Esophagus mucosa (tissue), 1 donor: ENCODE measurements around the gene POC1A. TPM values are rescaled to one million over a fixed set of nuclear protein-coding genes. Genes with fewer than 3 reads are reported as not detected.
A peak's percentile ranks its signal among the peaks of the same experiment; 100 is the strongest.

ENCODE experiments used
- ATAC-seq: fragments of 200-7000 bp; cut with Tn5 transposase; one replicate; pipeline ENCODE4 v1.9.1; 2020
- total RNA-seq: library from RNA; stranded (reverse); gene quantifications from one replicate; pipeline ENCODE4 v1.2.4, GENCODE V29; 2023
- donor health status: DM: yes; HTN: yes; CAD: no.

The POC1A gene
- total RNA-seq, 1 donor from 2014 or later = 8.4 TPM

GRCh38 chr3:52126500-52126899 lies 27.7 kb downstream of the POC1A start:
- ATAC-seq = no peak

GRCh38 chr3:52126036-52126435 lies 28.2 kb downstream of the POC1A start:
- no peak for ATAC-seq

DNA sequence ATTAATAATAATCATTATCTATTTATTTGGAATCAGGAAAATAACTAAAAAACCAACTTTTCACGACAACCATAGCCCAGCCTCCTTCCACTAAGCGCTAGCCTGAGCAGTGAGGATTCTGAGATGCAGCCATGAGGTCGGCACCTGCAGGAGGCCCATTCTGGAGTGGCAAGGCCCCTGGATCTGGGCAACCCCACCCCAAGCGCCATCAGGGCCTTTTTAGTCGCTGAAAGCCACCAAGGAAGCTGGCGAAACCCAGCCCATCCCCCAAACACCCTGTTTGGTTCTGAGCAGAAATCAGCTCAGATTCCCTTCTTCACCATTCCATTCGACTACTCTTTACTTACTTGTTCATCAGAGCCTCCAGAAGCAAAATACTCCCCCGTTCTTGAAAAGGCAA lies 29.5 kb downstream of the POC1A start:
- ATAC-seq = no peak

DNA sequence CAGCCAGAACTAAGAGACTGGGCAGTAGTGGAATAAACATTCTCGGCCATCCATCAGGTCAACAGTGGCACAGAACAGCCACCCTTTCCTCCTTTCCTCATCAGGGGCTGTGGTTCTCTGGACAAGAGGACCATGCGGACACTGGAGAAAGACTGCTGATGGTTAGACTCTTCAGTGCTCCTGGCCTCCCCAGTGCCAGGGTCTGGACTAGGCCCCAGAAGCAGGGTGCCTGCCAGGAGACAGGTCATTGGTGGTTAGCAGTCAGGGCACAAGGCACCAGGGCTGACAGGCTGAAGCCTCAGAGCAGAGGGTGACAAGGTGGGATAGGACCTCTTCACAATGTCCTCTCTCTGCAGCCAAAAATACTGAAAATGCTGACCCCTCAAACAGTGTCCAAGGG lies 30.1 kb downstream of the POC1A start:
- no peak for ATAC-seq

- ATAC-seq = peak; percentile 87
Measured at GRCh38 chr3:52123106-52123725, 31.0 kb downstream of the POC1A start.

GRCh38 chr3:52122491-52122890 lies 31.7 kb downstream of the POC1A start:
- ATAC-seq = no peak

DNA sequence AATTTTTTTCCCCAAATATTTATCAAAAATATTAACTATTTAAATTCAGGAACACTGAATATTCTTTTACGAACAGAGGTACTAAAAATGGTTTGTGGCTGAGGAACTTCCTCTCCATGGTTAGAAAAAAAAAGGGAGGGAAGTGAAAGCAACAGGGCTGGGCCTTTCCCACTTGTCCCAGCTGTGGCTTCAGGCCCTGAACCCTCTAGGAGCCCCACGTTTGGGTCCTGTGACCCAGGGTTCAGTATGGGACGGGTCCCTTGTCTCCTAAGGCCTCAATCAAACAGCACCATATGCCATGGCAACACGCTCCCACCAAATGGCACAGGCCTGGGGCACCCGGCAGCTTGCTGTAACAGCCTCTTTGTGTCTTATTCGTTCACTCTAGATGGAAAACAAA lies 32.4 kb downstream of the POC1A start:
- no peak for ATAC-seq

DNA sequence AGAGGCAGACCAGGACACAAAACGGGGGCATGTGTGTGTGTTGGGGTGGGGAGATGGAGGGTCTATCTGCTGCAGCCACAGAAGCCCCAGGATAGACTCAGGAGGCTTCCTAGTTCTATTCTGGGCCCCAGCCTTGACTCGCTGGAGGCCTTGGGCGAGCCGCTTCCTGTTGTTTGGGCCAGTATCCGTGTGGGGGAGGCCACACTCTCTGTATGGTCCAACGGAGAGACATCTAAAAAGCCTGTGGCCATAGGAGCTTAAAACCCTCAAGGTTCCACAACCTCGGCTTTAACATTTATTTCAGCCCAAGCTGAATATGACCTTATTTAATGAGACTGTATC lies 32.8 kb downstream of the POC1A start:
- no peak for ATAC-seq

GRCh38 chr3:52120556-52121463 lies 33.4 kb downstream of the POC1A start:
- no peak for ATAC-seq

GRCh38 chr3:52119826-52120225 lies 34.4 kb downstream of the POC1A start:
- ATAC-seq = peak; percentile 41

GRCh38 chr3:52119099-52119498 lies 35.1 kb downstream of the POC1A start:
- no peak for ATAC-seq

DNA sequence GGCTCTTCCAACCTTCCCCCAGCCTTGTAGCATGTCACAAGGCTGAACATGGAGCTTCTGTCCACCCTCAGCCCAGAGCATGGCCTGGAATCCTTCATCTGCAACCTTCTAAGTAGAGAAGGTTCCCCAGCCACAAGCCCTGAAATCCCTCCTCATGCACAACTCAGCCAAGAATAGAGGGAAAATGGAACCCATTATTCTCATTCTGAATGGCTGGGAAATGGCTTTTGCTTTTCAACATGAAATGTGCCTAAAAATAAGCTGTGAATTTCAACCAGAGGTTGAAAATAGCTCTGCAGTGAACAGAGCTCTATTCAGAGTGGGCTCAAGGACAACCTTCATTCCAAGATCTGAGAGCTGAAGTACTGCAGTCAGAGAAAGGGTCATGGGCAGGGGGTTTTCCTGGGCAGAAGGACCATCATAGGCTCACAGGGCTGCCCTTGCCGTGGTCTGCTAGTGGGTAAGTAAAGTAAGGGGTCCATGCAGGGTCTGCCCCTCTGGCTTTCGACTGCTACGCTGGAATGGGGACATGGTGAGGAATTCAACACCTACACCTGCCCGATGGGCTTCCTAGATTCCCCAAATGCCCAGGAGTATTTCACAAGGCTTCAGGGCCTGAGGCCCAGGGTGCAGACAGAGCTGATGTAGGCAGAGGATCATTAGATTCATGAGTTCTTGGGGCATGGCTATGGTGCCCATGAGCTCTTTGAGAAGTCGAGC lies 35.9 kb downstream of the POC1A start:
- ATAC-seq = no peak

GRCh38 chr3:52117537-52117936 lies 36.7 kb downstream of the POC1A start:
- ATAC-seq = no peak

DNA sequence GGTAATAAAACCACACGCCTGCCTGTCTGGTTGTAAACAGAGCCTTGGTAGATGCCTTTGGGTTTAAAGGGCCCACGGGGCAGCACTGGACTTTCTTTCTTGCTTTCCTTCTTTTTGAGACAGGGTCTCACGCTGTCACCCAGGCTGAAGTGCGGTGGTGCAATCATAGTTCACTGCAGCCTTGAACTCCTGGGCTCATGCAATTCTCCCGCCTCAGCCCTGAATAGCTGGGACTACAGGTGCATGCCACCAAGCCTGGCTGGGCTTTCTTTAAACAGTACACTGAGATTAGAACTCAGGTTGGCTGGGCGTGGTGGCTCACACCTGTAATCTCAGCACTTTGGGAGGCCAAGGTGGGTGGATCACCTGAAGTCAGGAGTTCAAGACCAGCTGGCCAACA lies 42.2 kb downstream of the POC1A start:
- no peak for ATAC-seq

DNA sequence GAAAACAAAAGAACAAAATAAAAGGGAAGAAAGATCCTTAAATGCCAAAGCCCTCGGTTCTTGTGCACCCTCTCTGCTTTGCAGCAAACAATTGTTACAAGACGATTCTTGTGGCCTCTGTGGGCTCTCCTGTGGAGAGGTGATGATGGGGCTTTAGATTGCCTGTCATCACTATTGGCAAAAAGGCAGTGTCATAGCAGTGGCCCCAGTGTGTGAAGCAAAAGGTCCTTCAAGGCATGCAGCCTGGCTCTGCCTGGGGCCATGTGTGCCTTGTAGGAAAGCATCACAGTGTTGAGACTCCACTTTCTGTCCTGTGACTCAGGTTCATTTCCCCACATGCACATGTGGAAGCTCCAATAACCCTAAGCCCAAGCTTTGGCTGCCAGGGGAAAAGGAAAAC lies 43.7 kb downstream of the POC1A start:
- no peak for ATAC-seq

DNA sequence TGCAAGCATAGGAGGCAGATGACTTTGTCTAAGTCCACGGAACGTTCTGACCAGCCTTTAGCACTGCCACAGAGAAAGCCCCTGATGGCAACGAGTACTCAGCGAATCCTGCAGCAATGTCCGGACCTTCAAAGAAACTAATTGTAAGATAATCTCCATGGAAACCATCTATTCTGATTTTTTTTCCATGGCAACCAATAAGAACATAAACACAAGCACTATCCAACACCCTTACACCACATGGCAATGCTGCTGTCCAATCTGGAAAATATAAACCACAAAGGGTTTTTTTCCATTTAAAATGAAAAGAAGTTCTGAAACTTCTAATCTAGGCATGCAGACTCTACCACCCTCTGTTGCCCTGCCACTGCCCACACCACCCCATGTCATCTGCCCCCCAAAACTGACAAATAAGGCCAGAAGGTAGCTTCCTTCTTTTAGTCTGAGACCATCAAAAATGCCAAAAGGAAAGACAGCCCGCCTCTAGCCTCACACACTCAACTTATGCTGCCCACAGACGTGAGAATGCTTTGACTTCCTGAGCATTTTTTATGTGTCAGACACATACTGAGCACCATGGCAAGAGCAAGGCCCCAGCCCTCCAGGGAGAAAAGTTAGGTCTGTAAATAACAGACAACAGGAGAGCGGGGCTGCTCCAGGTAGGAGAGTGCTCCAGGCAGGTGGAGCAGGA lies 44.5 kb downstream of the POC1A start:
- no peak for ATAC-seq

DNA sequence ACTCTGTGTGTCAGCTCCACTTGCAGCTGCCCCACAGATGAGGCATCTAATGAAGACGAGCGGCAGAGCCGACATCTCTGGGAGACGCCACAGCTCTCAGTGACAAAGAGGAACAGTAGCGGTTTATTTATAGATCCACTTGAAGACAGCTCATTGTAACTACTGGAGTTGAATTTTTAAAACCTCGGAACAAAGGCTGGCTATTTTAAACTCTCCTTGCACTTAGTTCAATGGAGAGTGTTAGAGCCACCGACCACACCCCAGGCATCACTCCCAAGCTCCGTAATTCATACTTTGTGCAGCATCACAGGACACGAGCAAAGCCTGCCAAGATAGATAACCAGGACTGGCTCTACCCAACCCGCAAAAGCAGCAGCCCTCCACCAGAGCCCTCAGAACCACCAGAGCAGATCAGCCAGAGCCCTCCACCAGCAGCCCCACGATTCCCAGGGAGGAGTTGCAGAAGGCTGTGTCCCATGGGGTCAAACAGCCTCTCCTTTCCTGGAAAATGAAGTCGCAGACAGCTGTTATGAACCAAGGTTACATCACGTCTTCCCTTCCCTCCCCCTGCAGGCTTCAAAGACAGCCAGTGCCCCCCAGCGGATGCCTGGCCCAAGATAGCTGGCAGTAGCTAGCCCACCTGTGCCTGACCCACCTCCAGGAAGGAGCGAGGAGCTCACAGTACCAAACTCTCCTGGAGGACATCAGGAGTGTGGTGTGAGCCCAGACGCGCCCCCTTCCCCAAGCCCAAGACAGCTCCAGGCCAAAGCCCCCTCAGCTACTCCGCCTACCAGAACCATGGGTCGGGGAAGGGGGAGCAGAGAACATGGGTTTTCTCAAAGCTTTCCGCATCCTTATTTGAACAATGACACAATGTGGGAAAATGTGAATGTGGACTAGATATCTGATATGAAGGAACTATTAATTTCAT lies 45.7 kb downstream of the POC1A start:
- ATAC-seq = no peak

- ATAC-seq = peak; percentile 88
Measured at GRCh38 chr3:52106951-52107611, 47.1 kb downstream of the POC1A start.

- no peak for ATAC-seq
Measured at GRCh38 chr3:52104684-52105640, 49.3 kb downstream of the POC1A start.

- no peak for ATAC-seq
Measured at GRCh38 chr3:52102934-52103333, 51.3 kb downstream of the POC1A start.
